ENCODE data around the gene ACOT4.
"Not testable (repeated sequence)": the region's sequence is repeated elsewhere in the genome, so short reads cannot be mapped to it uniquely, and the experiment has no call there.

The ACOT4 gene

GRCh38 chr14:73633116-73634010 is 41.7 kb downstream of the ACOT4 start:
- DNase-seq (ENCODE audit: low read depth): peak; percentile 19

GRCh38 chr14:73634011-73634833 is 42.5 kb downstream of the ACOT4 start:
- DNase-seq (ENCODE audit: low read depth): no peak

- not testable (repeated sequence) for DNase-seq (ENCODE audit: low read depth)
Observed at GRCh38 chr14:73636355-73636754, 44.7 kb downstream of the ACOT4 start.

GRCh38 chr14:73637830-73638229 is 46.2 kb downstream of the ACOT4 start:
- no peak for DNase-seq (ENCODE audit: low read depth)

- no peak for DNase-seq (ENCODE audit: low read depth)
Observed at GRCh38 chr14:73640796-73641365, 49.2 kb downstream of the ACOT4 start.

- peak; percentile 85 for DNase-seq (ENCODE audit: low read depth)
Observed at GRCh38 chr14:73644531-73645247, 53.0 kb downstream of the ACOT4 start, which contains the start of gene DNAL1. Gene DNAL1, plus strand, starts transcription at chr14:73644986. Its CDS starts 54 bp downstream, at chr14:73645040.

- DNase-seq (ENCODE audit: low read depth): no peak
Observed at GRCh38 chr14:73645248-73645610, 53.6 kb downstream of the ACOT4 start.

Data from stimulated activated CD8-positive, alpha-beta memory T cell treated with anti-CD3 and anti-CD28 coated beads, Interleukin-12 subunit alpha, Interleukin-12 subunit beta, amount 100 ng/mL, for 4 hours (primary cell).